Body of pancreas (tissue), 4 donors: ENCODE measurements around the gene FSTL1.

Experiments
- CTCF ChIP-seq, 7 experiments: fragments of 450-650 bp in 4 of 7; fragments of 200-600 bp in 3 of 7; sonication (generic) in 3 of 7; IDR thresholded peaks; one replicate each; pipeline ENCODE4 v1.5.1; 2016 to 2019; ENCODE audit warnings: antibody characterized with exemption in 7 of 7
- POLR2A ChIP-seq, 3 donors: fragments of 450-650 bp; IDR thresholded peaks; one replicate each; pipeline ENCODE4 v1.6.1; 2016; ENCODE audit warnings: antibody characterized with exemption in 3 of 3, mild to moderate bottlenecking in 2 of 3

GRCh38 chr3:120423432-120423831, 27.4 kb downstream of the FSTL1 start:
- TF ChIP-seq CTCF (IDR thresholded peaks at IDR 0.05) (no peak), POLR2A (IDR thresholded peaks at IDR 0.05) (no peak)
